HG03039 (cell line): ENCODE results near the gene SSC5D.
"Not testable (repeated sequence)": the region's sequence is repeated elsewhere in the genome, so short reads cannot be mapped to it uniquely, and the experiment has no call there.

ENCODE experiments used
- ATAC-seq: cut with Tn5 transposase; IDR thresholded peaks from one replicate; pipeline ENCODE4 v1.9.1; 2021; ENCODE audit warnings: mild to moderate bottlenecking, moderate library complexity; ENCODE audit not compliant: unreplicated experiment

SSC5D gene

DNA sequence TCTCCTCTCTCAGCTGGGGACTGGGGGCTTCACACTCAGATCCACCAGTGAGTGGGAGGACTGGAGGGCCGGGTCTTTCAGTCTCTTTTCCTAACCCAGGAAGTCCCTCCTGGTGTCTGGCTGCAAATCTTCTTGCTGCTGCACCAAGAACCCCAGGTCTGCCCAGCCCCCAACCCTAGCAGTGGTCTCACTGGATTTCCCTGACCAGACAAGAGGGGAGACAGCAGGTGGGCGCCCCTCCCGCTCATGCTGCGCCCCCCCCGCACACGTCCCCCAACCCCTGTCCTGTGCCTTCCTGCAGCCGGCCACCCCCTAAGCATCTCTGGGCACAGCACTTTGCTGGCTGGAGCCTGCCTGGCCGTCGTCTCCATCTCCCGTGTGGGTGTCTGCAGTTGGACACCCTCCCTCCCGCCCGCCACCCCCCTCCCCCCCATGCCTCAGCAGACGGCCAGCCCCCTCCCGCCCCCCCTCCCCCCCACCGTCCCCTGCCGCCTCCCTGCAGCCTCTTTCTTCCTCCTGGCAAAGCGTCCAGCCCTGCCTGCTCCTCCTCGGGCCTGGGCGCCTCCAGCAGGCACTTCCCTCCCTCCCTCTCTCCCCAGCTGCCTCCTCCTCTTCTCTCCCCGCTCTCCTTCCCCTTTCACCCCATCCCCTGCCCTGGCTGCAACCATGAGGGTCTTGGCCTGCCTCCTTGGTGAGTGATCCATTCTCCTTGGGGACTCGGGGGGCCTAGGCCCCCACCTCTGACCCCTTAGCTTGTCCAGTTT, at the start of gene SSC5D:
SSC5D (plus strand) TSS at position 513 of the 764 bp plus-strand sequence; CDS start at position 667, 154 bp downstream.
- ATAC-seq = no peak

DNA sequence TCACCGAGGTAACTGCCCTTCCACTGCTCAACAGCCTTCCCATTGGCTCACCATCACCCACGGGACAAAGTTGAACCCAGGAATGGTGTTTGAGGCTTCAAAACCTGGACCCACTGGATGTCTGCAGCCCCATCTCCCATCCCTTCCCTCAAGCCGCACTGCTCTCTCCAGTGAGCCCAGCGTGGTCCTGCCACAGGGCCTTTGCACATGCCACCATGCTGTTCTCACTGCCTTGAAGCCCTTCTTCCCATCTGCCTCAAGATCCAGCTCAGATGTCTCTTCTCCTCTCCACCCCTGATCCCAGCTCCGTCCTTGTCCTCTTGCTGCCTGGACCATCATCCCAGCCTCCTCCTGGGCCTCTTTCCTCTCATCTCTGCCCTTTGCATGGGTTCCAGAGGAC, 49.2 kb upstream of the SSC5D start:
- no peak for ATAC-seq

GRCh38 chr19:55440411-55441105, 47.7 kb upstream of the SSC5D start:
- ATAC-seq = no peak

DNA sequence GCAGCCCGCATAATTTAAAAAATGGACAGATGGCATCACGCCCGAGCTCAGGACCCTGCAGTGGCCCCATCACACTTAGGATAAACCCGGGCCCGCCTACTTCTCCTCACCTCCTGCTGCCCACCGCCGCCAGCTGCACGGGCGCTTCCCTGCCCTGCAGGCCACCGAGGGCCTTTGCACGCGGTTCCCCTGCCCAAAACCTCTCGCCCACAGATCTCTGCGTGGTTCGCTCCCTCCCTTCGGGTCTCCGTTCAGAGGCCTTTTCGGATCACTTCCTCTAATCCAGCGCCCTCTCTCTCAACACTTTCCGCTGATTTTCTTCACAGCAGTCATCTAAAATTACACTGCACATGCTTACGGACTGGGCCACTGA, 46.9 kb upstream of the SSC5D start:
- ATAC-seq = no peak

GRCh38 chr19:55441692-55442321, 46.4 kb upstream of the SSC5D start:
- ATAC-seq = no peak

- no peak for ATAC-seq
Observed at GRCh38 chr19:55442372-55442961, 45.8 kb upstream of the SSC5D start.

GRCh38 chr19:55443045-55443823, 45.0 kb upstream of the SSC5D start, which contains the start of gene SHISA7:
TSS of gene SHISA7 (minus strand) at chr19:55443300. CDS start at chr19:55442863, 437 bp downstream.
- no peak for ATAC-seq

- no peak for ATAC-seq
Observed at GRCh38 chr19:55443824-55444480, 44.3 kb upstream of the SSC5D start.

DNA sequence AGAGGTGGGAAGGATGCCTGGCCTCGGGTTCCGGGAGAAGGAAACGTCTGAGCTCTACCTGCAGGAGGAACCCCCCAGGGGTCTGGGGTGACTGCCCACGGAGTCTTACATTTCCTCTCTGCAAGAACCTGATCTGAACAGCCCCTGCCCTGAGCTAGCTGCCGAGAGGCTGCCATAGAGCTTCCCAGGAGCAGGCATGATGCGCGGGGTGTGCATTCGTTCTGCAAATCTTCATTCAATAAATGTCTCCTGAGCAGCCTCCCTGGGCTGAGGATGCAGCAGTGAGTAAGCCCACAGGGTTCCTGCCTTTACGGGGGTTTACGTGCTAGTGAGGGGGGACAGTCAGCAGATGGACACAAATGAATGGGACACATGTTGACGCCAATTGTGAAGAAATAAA, 43.6 kb upstream of the SSC5D start:
- no peak for ATAC-seq

- ATAC-seq = no peak
Observed at GRCh38 chr19:55446060-55446459, 42.2 kb upstream of the SSC5D start.

GRCh38 chr19:55447421-55448174, 40.6 kb upstream of the SSC5D start:
- no peak for ATAC-seq

- not testable (repeated sequence) for ATAC-seq
Observed at GRCh38 chr19:55448175-55448490, 40.1 kb upstream of the SSC5D start.

- ATAC-seq = no peak
Observed at GRCh38 chr19:55449469-55449868, 38.8 kb upstream of the SSC5D start.

DNA sequence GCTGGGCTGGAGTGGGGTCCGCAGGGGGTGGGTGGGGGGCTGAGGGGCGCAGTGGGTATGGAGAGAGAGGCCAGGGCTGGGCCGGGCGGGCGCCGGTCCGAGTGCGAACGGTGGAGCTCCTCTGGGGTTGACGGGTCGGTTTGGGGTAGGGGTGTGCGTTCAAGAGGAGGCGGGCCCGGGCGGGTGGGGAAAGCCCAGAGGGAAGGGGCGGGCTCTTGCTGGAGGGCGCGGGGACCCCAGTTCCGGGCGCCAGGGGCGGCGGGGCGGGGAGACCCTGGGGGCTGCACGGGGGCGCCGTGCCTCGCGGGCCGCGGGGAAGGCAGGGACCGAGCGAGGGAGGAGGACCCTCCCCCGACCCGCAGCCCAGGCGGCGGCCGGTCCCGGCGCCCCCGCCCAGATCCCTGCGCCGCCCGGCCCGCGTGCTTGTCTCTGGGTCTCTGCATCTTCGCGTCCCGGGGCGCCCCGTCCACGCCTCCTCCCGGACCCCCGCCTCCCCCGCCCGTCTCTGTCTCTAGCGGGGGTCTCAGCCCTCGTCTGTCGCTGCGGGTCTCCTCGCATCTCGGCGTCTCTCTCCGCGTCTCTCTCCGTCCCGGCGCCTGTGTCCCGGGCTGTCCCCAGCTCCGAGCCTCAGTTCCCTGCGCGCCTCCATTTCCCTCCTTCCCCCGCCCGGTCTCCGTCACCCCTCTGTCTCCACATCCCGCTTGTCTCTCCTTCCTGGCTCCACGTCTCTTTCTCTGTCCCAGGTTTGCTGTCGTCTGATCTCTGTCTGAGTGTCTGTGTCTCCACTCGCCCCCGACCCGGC, 36.9 kb upstream of the SSC5D start:
- no peak for ATAC-seq

- no peak for ATAC-seq
Observed at GRCh38 chr19:55451965-55452748, 36.1 kb upstream of the SSC5D start.

DNA sequence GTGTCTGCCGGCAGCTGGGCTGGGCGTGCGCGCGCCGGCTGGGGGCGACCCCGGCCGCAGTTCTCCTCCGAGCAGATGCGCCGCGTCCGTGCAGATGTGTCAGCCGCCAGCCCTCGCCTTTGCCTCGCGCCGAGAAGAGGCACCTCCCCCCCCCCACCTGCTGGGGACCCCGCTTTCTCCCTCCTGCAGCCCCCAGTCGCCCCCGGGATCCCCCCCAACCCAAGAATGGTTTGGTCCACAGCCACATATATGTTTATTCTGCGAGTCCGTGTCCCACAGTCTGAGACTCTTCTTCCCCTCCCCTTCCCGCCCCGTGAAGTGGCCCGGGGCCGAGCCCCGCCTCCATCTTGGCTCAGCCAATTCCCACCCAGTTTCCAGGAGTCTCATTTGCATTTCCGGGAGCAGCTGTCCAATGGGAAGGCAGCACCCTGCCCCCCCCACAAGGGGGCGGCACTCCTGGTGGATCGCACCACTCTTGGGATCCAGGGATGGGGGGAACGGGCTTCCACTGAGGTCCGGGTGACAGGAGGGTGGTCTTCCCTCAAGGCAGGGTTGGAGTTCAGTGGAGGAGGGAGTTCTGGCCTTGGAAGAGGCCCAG, 35.4 kb upstream of the SSC5D start:
- no peak for ATAC-seq

DNA sequence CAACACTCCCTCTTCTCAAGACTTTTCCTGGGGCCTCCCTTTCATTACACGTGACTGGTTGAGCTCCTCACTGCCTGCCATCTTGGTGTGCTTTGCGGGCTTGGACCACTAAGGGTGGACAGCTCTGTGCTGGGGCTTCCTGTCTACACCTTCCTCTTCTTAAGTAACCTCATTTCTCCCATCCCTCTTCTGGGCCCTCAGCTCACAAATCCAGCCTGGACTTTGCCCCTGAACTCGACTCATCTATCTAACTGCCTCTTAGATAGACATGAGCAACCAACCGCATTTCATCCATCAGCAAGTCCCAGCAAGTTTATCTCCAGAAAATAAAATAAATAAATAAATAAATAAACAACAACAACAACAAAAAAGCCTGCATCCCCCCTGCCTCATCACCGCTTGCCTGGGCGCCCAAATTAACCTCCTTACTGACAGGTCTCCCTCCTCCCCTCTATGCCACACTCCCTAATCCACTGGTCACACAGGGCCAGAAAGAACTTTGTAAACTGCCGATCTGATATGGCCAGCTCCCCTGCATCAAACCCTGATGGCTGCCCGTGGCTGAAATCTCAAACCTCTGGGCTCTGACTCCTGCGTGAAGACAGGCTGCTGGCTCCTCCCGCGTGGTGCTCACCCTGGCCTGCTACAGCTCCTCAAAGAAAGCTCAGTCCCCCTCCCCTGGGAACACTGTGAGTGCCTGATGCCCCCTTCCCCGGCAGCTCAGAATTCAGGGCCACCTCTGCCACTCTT, 34.5 kb upstream of the SSC5D start:
- no peak for ATAC-seq
